GM12873 (cell line): ENCODE results near the gene TPK1.

ENCODE experiments used
- TF ChIP-seq, protein P1 (sequence below): IDR thresholded peaks from 2 replicates; pipeline ENCODE4 v1.5.1; 2012; ENCODE audit warnings: low read depth, mild to moderate bottlenecking, moderate library complexity, low read length, control low read depth; ENCODE audit not compliant: insufficient read depth; ENCODE audit errors: missing control alignments

TPK1 gene

DNA sequence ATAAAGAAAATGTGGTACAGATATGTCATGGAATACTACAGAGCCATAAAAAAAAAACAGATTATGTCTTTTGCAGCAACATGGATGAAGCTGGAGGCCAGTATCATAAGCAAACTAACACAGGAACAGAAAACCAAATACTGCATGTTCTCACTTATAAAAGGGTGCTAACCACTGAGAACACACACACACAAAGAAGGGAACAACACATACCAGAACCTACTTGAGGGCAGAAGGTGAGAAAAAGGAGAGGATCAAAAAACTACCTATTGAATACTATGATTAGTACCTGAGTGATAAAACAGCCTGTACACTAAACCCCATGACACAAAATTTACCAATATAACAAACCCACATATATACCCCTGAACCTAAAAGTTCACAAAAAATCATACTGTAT, 144.6 kb downstream of the TPK1 start:
- TF ChIP-seq, protein P1, sequence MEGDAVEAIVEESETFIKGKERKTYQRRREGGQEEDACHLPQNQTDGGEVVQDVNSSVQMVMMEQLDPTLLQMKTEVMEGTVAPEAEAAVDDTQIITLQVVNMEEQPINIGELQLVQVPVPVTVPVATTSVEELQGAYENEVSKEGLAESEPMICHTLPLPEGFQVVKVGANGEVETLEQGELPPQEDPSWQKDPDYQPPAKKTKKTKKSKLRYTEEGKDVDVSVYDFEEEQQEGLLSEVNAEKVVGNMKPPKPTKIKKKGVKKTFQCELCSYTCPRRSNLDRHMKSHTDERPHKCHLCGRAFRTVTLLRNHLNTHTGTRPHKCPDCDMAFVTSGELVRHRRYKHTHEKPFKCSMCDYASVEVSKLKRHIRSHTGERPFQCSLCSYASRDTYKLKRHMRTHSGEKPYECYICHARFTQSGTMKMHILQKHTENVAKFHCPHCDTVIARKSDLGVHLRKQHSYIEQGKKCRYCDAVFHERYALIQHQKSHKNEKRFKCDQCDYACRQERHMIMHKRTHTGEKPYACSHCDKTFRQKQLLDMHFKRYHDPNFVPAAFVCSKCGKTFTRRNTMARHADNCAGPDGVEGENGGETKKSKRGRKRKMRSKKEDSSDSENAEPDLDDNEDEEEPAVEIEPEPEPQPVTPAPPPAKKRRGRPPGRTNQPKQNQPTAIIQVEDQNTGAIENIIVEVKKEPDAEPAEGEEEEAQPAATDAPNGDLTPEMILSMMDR = no peak

- TF ChIP-seq, protein P1 = no peak
These were observed 153.1 kb downstream of the TPK1 start for GRCh38 chr7:144682581-144683280.

GRCh38 chr7:144676492-144676891, 159.4 kb downstream of the TPK1 start:
- TF ChIP-seq, protein P1 = no peak

DNA sequence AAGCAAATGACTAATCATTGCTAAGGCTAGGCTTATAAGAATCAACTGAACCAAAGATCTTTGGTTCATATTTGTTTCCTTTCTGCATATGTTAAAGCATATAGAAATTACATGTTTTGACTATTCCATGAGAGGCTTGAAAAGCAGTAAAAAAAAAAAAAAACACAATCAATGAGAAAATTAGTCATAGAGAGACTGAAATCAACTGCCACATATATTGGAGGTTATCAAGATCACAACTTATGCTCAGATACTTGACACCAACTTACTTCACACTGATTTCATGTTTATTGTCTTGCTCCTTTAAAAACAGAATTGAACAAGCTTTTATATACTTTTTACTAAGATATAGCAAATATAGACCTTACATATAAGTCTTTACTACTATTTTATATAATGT, 161.3 kb downstream of the TPK1 start:
- TF ChIP-seq, protein P1 = no peak

DNA sequence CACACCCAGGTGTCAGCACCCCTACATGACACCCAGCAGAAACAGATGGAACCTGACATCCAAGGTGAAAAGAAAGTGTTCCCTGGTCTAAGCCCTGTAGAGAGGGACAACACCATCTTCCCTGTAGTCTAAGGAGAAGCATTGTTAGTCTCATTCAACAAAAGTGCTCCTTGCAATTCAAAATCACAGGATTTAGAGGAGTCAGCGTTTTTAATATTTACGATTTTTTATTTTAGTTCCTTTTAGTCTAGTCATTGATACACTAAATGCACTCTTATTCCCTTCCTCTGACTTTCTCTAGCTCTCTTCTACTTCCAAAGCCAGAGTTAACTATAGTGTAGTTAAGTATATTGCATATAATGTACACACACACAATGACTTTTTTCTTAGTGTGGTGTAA, 163.0 kb downstream of the TPK1 start:
- TF ChIP-seq, protein P1 = no peak

DNA sequence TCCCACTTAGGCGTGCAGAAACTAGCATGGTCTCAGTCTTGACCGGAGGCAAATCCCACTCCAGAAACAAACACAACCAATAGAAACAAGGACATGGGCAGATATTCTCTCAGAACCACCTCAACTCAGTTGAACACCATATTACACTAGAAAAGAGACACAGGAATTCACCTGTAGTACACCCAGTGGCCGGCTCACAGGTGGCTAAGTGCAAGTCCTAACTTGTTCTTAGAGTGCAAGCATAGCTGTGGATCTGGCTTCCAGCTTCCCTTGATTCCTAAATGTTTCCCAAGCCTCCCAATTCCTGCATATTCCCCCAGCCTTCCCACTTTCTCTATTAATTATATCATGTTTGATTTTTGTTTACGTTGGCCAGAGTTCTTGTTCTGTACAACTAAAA, 164.4 kb downstream of the TPK1 start:
- TF ChIP-seq, protein P1 = no peak

- TF ChIP-seq, protein P1 = peak; percentile 21
These were observed 165.6 kb downstream of the TPK1 start for GRCh38 chr7:144670218-144670617.
